Natural killer cell (primary cell): ENCODE measurements around the gene PRRC2B. TPM values are rescaled to one million over a fixed set of nuclear protein-coding genes. Genes with fewer than 3 reads are reported as not detected.
A peak's percentile ranks its signal among the peaks of the same experiment; 100 is the strongest.
"Not testable (repeated sequence)": the region's sequence is repeated elsewhere in the genome, so short reads cannot be mapped to it uniquely, and the experiment has no call there.

Source experiments
- ATAC-seq, 3 donors: fragments of 150-1000 bp in 2 of 3; fragments of 200-7000 bp in 1 of 3; cut with Tn5 transposase; 1 replicate in 1 of 3; 2 replicates in 2 of 3; pipeline ENCODE4 v1.10.0; 2021; ENCODE audit warnings: mild to moderate bottlenecking in 2 of 3, moderate library complexity in 2 of 3
- DNase-seq, 2 donors: peaks; one replicate each; pipeline versions ENCODE4 v3.0.0 to v3.0.0-alpha.2; 2013 to 2021; ENCODE audit warnings: mixed read lengths in 1 of 2
- H3K27ac ChIP-seq: one replicate; pipeline ENCODE4 v1.5.1; 2013; ENCODE audit warnings: mild to moderate bottlenecking, low read length
- H3K27me3 ChIP-seq: one replicate; pipeline ENCODE4 v1.6.1; 2013; ENCODE audit warnings: low read length; ENCODE audit not compliant: control insufficient read depth, insufficient read depth
- H3K36me3 ChIP-seq: one replicate; pipeline ENCODE4 v1.6.1; 2013; ENCODE audit warnings: low read length; ENCODE audit not compliant: control insufficient read depth, insufficient read depth
- H3K4me1 ChIP-seq: one replicate; pipeline ENCODE4 v1.6.1; 2013; ENCODE audit warnings: low read length; ENCODE audit not compliant: control insufficient read depth, insufficient read depth
- H3K4me3 ChIP-seq: one replicate; pipeline ENCODE4 v1.5.1; 2013; ENCODE audit warnings: low read length
- H3K9me3 ChIP-seq: one replicate; pipeline ENCODE4 v1.6.1; 2013; ENCODE audit warnings: low read length; ENCODE audit not compliant: control insufficient read depth, insufficient read depth
- H3K27ac Mint-ChIP-seq, 2 donors: one replicate each; pipeline ENCODE4 v1.8.0; 2022; ENCODE audit warnings: mild to moderate bottlenecking in 2 of 2, mixed read lengths in 2 of 2, moderate library complexity in 1 of 2
- H3K27me3 Mint-ChIP-seq, 2 donors: one replicate each; pipeline ENCODE4 v1.8.0; 2022; ENCODE audit warnings: low read depth in 2 of 2, mixed read lengths in 2 of 2
- H3K36me3 Mint-ChIP-seq: one replicate; pipeline ENCODE4 v1.8.0; 2022; ENCODE audit warnings: mixed read lengths
- H3K4me1 Mint-ChIP-seq, 2 donors: one replicate each; pipeline ENCODE4 v1.8.0; 2022; ENCODE audit warnings: mixed read lengths in 2 of 2
- H3K4me3 Mint-ChIP-seq: one replicate; pipeline ENCODE4 v1.8.0; 2022; ENCODE audit warnings: mild to moderate bottlenecking, moderate library complexity, mixed read lengths
- H3K9me3 Mint-ChIP-seq, 2 donors: one replicate each; pipeline ENCODE4 v1.8.0; 2022; ENCODE audit warnings: mixed read lengths in 2 of 2
- CTCF ChIP-seq: fragments of 200-600 bp; IDR thresholded peaks from one replicate; pipeline ENCODE4 v1.8.0; 2022; ENCODE audit warnings: antibody characterized with exemption
- WGBS: methylation state at CpG from one replicate; pipeline ENCODE4 v1.1.7; 2013; ENCODE audit warnings: missing lambda C conversion rate; ENCODE audit not compliant: insufficient coverage; 5-methylcytosine and 5-hydroxymethylcytosine counted together
- intact Hi-C: fragments of 100-400 bp; cut with micrococcal nuclease; formaldehyde crosslinking; loops from one replicate; pipeline ENCODE4 v1.14.2; 2022
- total RNA-seq, 4 donors: library from RNA; stranded (reverse); fragments of 120-200 nt in 1 of 4; gene quantifications; one replicate each; pipeline versions ENCODE4 v1.2.3 to v1.2.4, GENCODE V29; 2013 to 2022

The PRRC2B gene
- 100 to 1,000 TPM; 249 to 275 (median 274) TPM for total RNA-seq
- total RNA-seq (2013) = 66.9 TPM

GRCh38 chr9:131393622-131394463 lies at the start of gene PRRC2B:
Gene PRRC2B, plus strand, starts transcription at chr9:131394086. Its CDS starts 36,059 bp downstream, at chr9:131430145.
- H3K27ac Mint-ChIP-seq = peak within 1 kb of the TSS; percentile 92 to 93
- no peaks in the 10 kb centered on the region for H3K9me3 Mint-ChIP-seq
- Histone ChIP-seq H3K4me1 (peaks cover 46% of the 10 kb centered on the region), H3K9me3 (no peaks in the 10 kb centered on the region), H3K27ac (peak within 1 kb of the TSS; percentile 72), H3K4me3 (peak within 1 kb of the TSS; percentile 41), H3K27me3 (no peaks in the 10 kb centered on the region), H3K36me3 (no peaks in the 10 kb centered on the region)
- no peaks in the 10 kb centered on the region for H3K36me3 Mint-ChIP-seq
- peaks cover 41 to 47% of the 10 kb centered on the region in 2 donors for H3K4me1 Mint-ChIP-seq
- intact Hi-C loops = loop anchor here (1.0 kb wide), 1 partner anchor 21 kb away; no protein-coding TSS in a partner anchor
- H3K27me3 Mint-ChIP-seq = no peaks in the 10 kb centered on the region
- TF ChIP-seq CTCF = peak; percentile 52
- H3K4me3 Mint-ChIP-seq = peak within 1 kb of the TSS; percentile 92
- DNase-seq (peak; percentile 78 to 93), ATAC-seq (peak; percentile 65 to 81 (median 70))
- WGBS = under 1% methylated on average over 96 of the region's 114 CpGs

DNA sequence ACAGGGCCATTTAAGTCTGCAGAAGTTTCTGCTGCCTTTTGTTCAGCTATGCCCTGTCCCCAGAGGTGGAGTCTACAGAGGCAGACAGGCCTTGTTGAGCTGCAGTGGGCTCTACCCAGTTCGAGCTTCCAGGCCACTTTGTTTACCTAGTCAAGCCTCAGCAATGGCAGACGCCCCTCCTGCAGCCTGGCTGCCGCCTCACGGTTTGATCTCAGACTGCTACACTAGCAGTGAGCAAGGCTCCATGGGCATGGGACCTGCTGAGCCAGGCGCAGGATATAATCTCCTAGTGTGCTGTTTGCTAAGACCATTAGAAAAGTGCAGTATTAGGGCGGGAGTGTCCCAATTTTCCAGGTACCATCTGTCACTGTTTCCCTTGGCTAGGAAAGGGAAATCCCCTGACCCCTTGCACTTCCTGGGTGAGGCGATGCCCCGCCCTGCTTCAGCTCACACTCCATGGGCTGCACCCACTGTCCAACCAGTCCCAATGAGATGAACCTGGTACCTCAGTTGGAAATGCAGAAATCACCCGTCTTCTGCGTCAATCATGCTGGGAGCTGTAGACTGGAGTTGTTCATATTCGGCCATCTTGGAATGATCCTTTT lies 48.9 kb upstream of the PRRC2B start:
- ATAC-seq, H3K36me3 Mint-ChIP-seq, H3K27ac Mint-ChIP-seq, H3K27me3 ChIP-seq, DNase-seq, H3K4me1 Mint-ChIP-seq, H3K9me3 ChIP-seq, H3K4me3 ChIP-seq, H3K9me3 Mint-ChIP-seq, H3K4me1 ChIP-seq, H3K36me3 ChIP-seq, H3K27ac ChIP-seq, intact Hi-C loops, H3K4me3 Mint-ChIP-seq: not testable (repeated sequence)
- 80% methylated on average over 11 of the region's 11 CpGs for WGBS
- peaks cover 8 to 18% of the 10 kb centered on the region in 2 donors for H3K27me3 Mint-ChIP-seq

GRCh38 chr9:131346559-131346958 lies 47.3 kb upstream of the PRRC2B start:
- Mint-ChIP-seq H3K9me3 (no peaks in the 10 kb centered on the region), H3K4me3 (no peak overlapping the region), H3K36me3 (no peaks in the 10 kb centered on the region), H3K27ac (no peak overlapping the region), H3K27me3 (peaks cover 8 to 14% of the 10 kb centered on the region in 2 donors), H3K4me1 (peaks cover 0 to 8% of the 10 kb centered on the region in 2 donors)
- 92% methylated on average over 6 of the region's 6 CpGs for WGBS
- H3K4me1 ChIP-seq = peaks cover 8% of the 10 kb centered on the region
- H3K27ac ChIP-seq = no peak overlapping the region
- H3K27me3 ChIP-seq = no peaks in the 10 kb centered on the region
- no peak for ATAC-seq
- no peak for DNase-seq
- TF ChIP-seq CTCF = no peak
- no peaks in the 10 kb centered on the region for H3K36me3 ChIP-seq
- intact Hi-C loops = no loop called here
- H3K4me3 ChIP-seq = no peak overlapping the region
- no peaks in the 10 kb centered on the region for H3K9me3 ChIP-seq

DNA sequence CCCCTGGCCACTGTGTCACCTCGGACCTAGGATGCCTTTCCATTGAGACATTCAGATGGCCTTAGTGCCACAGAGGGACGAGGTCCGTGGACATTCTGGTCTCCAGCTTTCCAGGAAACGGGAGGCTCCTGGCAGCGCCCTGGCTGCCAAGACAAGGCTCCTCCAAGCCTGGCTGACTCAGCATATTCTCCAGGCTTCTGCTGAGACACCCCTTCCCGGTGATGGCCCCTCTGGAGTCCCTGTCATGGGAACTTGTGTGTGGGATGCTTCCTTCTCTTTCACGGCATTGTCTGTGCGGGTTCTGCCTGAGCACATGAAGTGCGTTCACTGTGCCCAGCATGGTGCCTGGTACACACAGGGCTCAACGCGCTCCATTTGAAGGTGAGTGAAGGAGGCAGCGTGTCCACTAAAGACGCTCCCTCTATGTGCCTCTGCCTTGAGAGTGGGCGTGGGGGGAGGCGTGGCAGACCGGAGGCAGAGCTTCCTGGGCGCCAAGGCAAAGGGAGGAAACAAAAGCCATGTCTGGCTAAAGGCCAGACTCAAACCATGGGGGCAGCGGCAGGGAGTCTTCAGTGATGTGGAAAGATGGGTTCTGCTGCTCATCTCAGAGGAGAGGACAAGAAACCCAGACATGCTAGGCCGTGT lies 46.4 kb upstream of the PRRC2B start:
- Histone ChIP-seq H3K4me3 (no peak overlapping the region), H3K9me3 (no peaks in the 10 kb centered on the region), H3K27me3 (no peaks in the 10 kb centered on the region), H3K27ac (no peak overlapping the region), H3K36me3 (no peaks in the 10 kb centered on the region), H3K4me1 (peaks cover 8% of the 10 kb centered on the region)
- Mint-ChIP-seq H3K4me1 (peaks cover 0 to 8% of the 10 kb centered on the region in 2 donors), H3K27me3 (peaks cover 3 to 7% of the 10 kb centered on the region in 2 donors), H3K9me3 (no peaks in the 10 kb centered on the region), H3K36me3 (no peaks in the 10 kb centered on the region), H3K4me3 (no peak overlapping the region), H3K27ac (no peak overlapping the region)
- ATAC-seq (no peak), DNase-seq (no peak)
- TF ChIP-seq CTCF = no peak
- intact Hi-C loops = no loop called here
- 75% methylated on average over 19 of the region's 19 CpGs for WGBS
